HepG2 (cell line): ENCODE measurements around the gene USP5. TPM values are rescaled to one million over a fixed set of nuclear protein-coding genes. Genes with fewer than 3 reads are reported as not detected.

Experiments used
- ARHGAP35 ChIP-seq: sonication (generic); formaldehyde crosslinking; IDR thresholded peaks from 2 replicates; pipeline ENCODE4 v1.9.0; 2022; ENCODE audit warnings: mild to moderate bottlenecking, inconsistent platforms, moderate library complexity, missing genetic modification reagents, borderline replicate concordance
- ETV5 ChIP-seq: IDR thresholded peaks from 2 replicates; pipeline ENCODE4 v1.6.1; 2018; ENCODE audit warnings: missing biosample characterization, missing genetic modification reagents, inconsistent platforms, borderline replicate concordance
- KAT8 ChIP-seq: IDR thresholded peaks from 2 replicates; pipeline ENCODE4 v1.6.1; 2016; ENCODE audit warnings: missing genetic modification reagents, missing compliant biosample characterization
- PCBP2 ChIP-seq: fragments of 200-400 bp; formaldehyde crosslinking; optimal IDR thresholded peaks from 2 replicates; pipeline ENCODE3; 2018; ENCODE audit warnings: low read length, low read depth; ENCODE audit not compliant: poor library complexity, severe bottlenecking
- SCMH1 ChIP-seq: sonication (generic); formaldehyde crosslinking; IDR thresholded peaks from 2 replicates; pipeline ENCODE4 v1.9.0; 2021; ENCODE audit warnings: missing genetic modification reagents, mild to moderate bottlenecking, borderline replicate concordance
- ZBTB21 ChIP-seq: sonication (generic); formaldehyde crosslinking; IDR thresholded peaks from 2 replicates; pipeline ENCODE4 v1.4.0; 2020; ENCODE audit warnings: missing genetic modification reagents
- ZKSCAN8 ChIP-seq: IDR thresholded peaks from 2 replicates; pipeline ENCODE4 v1.6.1; 2016; ENCODE audit warnings: borderline replicate concordance, missing genetic modification reagents, missing compliant biosample characterization
- ZMYM3 ChIP-seq: sonication (generic); formaldehyde crosslinking; IDR thresholded peaks from 2 replicates; pipeline ENCODE4 v1.5.1; 2020; ENCODE audit warnings: mild to moderate bottlenecking, missing genetic modification reagents
- ZNF260 ChIP-seq: sonication (generic); formaldehyde crosslinking; IDR thresholded peaks from 2 replicates; pipeline ENCODE4 v1.4.0; 2020; ENCODE audit warnings: missing genetic modification reagents, low read depth, mild to moderate bottlenecking, borderline replicate concordance
- ZNF512B ChIP-seq: sonication (generic); formaldehyde crosslinking; IDR thresholded peaks from 2 replicates; pipeline ENCODE4 v1.5.1; 2020; ENCODE audit warnings: missing genetic modification reagents, mild to moderate bottlenecking, borderline replicate concordance
- ZNF577 ChIP-seq: sonication (generic); formaldehyde crosslinking; IDR thresholded peaks from 2 replicates; pipeline ENCODE4 v1.4.0; 2020; ENCODE audit warnings: mild to moderate bottlenecking, low read depth, missing genetic modification reagents, borderline replicate concordance
- ZNF788 ChIP-seq: sonication (generic); formaldehyde crosslinking; IDR thresholded peaks from 2 replicates; pipeline ENCODE4 v1.5.0; 2020; ENCODE audit warnings: mild to moderate bottlenecking, missing genetic modification reagents, borderline replicate concordance
- polyA plus RNA-seq, 8 experiments: library from polyadenylated mRNA; depleted of rRNA in 3 of 8; stranded (reverse) in 7 of 8; unstranded in 1 of 8; fragments of >200 nt; fragmentation: Illumina TruSeq in 4 of 8; extraction: Trizol in 4 of 8; gene quantifications; 2 replicates each; pipeline versions ENCODE4 v1.2.1 to v1.2.3, GENCODE V29; 2011 to 2016; ENCODE audit warnings: low read depth in 4 of 8, missing spikeins in 1 of 8, mixed read lengths in 1 of 8; ENCODE audit not compliant: insufficient read depth in 1 of 8
- total RNA-seq, 5 experiments: library from RNA; depleted of rRNA; stranded (reverse); fragments of >200 nt; fragmentation: Illumina TruSeq; extraction: Trizol; gene quantifications; 2 replicates each; pipeline ENCODE4 v1.2.3, GENCODE V29; 2016; ENCODE audit warnings: low read depth in 1 of 5
- TF ChIP-seq, protein P1 (sequence below): sonication (generic); formaldehyde crosslinking; IDR thresholded peaks from 2 replicates; pipeline ENCODE4 v1.5.1; 2020; ENCODE audit warnings: mild to moderate bottlenecking, missing genetic modification reagents, moderate library complexity
- TF ChIP-seq, protein P2 (sequence below): sonication (generic); formaldehyde crosslinking; IDR thresholded peaks from 2 replicates; pipeline ENCODE4 v1.5.1; 2020; ENCODE audit warnings: mild to moderate bottlenecking, missing genetic modification reagents
- TF ChIP-seq, protein P3 (sequence below): IDR thresholded peaks from 2 replicates; pipeline ENCODE4 v1.6.1; 2016; ENCODE audit warnings: missing genetic modification reagents, missing compliant biosample characterization
- TF ChIP-seq, protein P4 (sequence below): IDR thresholded peaks from 2 replicates; pipeline ENCODE4 v1.6.1; 2016

USP5 gene
- total and polyA plus RNA-seq, 2 of the 13 experiments (the other 11 are each of a cell fraction or from before 2014, with no cell fraction given): 39.6 to 56.0 TPM

DNA sequence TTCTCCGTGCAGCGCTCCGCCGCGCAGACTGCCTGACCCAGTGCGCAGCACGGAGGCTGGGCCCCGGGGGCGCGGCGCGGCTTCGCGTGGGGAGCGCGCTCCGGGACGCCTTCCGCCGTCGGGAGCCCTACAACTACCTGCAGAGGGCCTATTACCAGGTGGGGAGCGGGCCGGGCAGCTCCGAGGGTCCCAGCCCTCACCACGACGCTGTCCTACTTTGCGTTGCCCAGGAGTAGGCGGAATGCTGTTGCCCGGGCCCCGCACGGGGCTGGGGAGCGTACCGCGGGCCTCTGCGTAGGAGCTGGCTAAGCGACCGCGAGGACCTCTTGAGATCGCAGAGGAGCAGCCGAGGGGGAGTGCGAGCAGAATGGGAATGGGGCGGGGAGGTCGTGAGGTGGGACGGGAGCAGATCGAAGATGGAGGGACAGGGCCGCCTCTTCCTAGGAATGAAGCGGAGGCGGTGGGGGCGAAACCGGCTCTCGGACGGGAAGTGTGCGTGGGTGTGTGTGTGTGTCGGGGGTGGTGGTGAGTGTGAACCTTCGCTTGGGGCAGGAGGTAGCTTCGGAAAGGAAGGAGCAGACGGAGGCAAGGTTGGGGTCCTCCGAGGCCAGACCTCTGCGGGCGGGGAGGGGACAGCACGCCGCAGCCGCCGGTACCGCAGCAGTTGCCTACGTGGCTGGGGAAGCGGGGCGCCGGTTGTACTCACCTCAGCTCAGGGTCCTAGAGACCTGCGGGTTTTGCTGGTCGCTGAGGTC is 23.0 kb upstream of the USP5 start (continued):
- TF ChIP-seq, protein P1, sequence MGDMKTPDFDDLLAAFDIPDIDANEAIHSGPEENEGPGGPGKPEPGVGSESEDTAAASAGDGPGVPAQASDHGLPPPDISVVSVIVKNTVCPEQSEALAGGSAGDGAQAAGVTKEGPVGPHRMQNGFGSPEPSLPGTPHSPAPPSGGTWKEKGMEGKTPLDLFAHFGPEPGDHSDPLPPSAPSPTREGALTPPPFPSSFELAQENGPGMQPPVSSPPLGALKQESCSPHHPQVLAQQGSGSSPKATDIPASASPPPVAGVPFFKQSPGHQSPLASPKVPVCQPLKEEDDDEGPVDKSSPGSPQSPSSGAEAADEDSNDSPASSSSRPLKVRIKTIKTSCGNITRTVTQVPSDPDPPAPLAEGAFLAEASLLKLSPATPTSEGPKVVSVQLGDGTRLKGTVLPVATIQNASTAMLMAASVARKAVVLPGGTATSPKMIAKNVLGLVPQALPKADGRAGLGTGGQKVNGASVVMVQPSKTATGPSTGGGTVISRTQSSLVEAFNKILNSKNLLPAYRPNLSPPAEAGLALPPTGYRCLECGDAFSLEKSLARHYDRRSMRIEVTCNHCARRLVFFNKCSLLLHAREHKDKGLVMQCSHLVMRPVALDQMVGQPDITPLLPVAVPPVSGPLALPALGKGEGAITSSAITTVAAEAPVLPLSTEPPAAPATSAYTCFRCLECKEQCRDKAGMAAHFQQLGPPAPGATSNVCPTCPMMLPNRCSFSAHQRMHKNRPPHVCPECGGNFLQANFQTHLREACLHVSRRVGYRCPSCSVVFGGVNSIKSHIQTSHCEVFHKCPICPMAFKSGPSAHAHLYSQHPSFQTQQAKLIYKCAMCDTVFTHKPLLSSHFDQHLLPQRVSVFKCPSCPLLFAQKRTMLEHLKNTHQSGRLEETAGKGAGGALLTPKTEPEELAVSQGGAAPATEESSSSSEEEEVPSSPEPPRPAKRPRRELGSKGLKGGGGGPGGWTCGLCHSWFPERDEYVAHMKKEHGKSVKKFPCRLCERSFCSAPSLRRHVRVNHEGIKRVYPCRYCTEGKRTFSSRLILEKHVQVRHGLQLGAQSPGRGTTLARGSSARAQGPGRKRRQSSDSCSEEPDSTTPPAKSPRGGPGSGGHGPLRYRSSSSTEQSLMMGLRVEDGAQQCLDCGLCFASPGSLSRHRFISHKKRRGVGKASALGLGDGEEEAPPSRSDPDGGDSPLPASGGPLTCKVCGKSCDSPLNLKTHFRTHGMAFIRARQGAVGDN: peak; percentile 88
- no peak for TF ChIP-seq ETV5 (CRISPR knock-in tag)
- TF ChIP-seq SCMH1 (CRISPR knock-in tag): no peak
- no peak for TF ChIP-seq ZKSCAN8 (CRISPR knock-in tag)
- no peak for TF ChIP-seq ZNF512B (CRISPR knock-in tag)
- TF ChIP-seq KAT8 (CRISPR knock-in tag): no peak
- no peak for TF ChIP-seq ZNF260 (CRISPR knock-in tag)
- TF ChIP-seq ARHGAP35 (CRISPR knock-in tag): no peak
- TF ChIP-seq, protein P2, sequence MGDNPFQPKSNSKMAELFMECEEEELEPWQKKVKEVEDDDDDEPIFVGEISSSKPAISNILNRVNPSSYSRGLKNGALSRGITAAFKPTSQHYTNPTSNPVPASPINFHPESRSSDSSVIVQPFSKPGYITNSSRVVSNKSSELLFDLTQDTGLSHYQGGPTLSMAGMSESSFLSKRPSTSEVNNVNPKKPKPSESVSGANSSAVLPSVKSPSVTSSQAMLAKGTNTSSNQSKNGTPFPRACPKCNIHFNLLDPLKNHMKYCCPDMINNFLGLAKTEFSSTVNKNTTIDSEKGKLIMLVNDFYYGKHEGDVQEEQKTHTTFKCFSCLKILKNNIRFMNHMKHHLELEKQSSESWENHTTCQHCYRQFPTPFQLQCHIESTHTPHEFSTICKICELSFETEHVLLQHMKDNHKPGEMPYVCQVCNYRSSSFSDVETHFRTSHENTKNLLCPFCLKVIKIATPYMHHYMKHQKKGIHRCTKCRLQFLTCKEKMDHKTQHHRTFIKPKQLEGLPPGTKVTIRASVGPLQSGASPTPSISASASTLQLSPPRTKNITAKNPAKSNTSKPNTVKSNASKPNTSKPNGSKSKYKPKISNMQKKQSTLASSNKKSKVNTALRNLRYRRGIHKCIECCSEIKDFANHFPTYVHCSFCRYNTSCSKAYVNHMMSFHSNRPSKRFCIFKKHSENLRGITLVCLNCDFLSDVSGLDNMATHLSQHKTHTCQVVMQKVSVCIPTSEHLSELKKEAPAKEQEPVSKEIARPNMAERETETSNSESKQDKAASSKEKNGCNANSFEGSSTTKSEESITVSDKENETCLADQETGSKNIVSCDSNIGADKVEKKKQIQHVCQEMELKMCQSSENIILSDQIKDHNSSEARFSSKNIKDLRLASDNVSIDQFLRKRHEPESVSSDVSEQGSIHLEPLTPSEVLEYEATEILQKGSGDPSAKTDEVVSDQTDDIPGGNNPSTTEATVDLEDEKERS (CRISPR knock-in tag): no peak
- TF ChIP-seq ZBTB21 (CRISPR knock-in tag): no peak
- peak; percentile 41; the same call in 1 of the 2 replicates for TF ChIP-seq ZMYM3
- TF ChIP-seq, protein P3, sequence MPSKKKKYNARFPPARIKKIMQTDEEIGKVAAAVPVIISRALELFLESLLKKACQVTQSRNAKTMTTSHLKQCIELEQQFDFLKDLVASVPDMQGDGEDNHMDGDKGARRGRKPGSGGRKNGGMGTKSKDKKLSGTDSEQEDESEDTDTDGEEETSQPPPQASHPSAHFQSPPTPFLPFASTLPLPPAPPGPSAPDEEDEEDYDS: no peak
- no peak for TF ChIP-seq ZNF577 (CRISPR knock-in tag)
- TF ChIP-seq, protein P4, sequence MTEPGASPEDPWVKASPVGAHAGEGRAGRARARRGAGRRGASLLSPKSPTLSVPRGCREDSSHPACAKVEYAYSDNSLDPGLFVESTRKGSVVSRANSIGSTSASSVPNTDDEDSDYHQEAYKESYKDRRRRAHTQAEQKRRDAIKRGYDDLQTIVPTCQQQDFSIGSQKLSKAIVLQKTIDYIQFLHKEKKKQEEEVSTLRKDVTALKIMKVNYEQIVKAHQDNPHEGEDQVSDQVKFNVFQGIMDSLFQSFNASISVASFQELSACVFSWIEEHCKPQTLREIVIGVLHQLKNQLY (CRISPR knock-in tag): no peak
- no peak for TF ChIP-seq PCBP2
- TF ChIP-seq ZNF788 (CRISPR knock-in tag): no peak; the same call in none of the 2 replicates
